GM12878 (cell line): ENCODE measurements around the gene CD83. TPM values are rescaled to one million over a fixed set of nuclear protein-coding genes. Genes with fewer than 3 reads are reported as not detected.

ENCODE experiments used
- ATF2 ChIP-seq: IDR thresholded peaks from 2 replicates; pipeline ENCODE4 v1.6.1; 2012; ENCODE audit warnings: low read length, inconsistent platforms
- BCL3 ChIP-seq: IDR thresholded peaks from 2 replicates; pipeline ENCODE4 v1.6.1; 2011; ENCODE audit warnings: borderline replicate concordance, low read depth, mild to moderate bottlenecking, moderate library complexity, low read length; ENCODE audit not compliant: insufficient read depth, poor library complexity, severe bottlenecking
- CHD4 ChIP-seq: fragments of 200-600 bp; sonication (generic); IDR thresholded peaks from 2 replicates; pipeline ENCODE4 v1.6.1; 2016; ENCODE audit warnings: mild to moderate bottlenecking
- IKZF1 ChIP-seq: fragments of 450-650 bp; conservative IDR thresholded peaks from 2 replicates; pipeline ENCODE4 v1.6.1; 2017; ENCODE audit warnings: antibody characterized with exemption, mild to moderate bottlenecking
- MLLT1 ChIP-seq: fragments of 450-650 bp; IDR thresholded peaks from 2 replicates; pipeline ENCODE4 v1.6.1; 2016; ENCODE audit warnings: mild to moderate bottlenecking
- MYC ChIP-seq: IDR thresholded peaks from 2 replicates; pipeline ENCODE4 v1.6.1; 2011; ENCODE audit warnings: mild to moderate bottlenecking, low read length, moderate library complexity, inconsistent platforms; ENCODE audit not compliant: insufficient read depth, insufficient replicate concordance, insufficient read length, severe bottlenecking
- NR2C2 ChIP-seq: IDR thresholded peaks from 2 replicates; pipeline ENCODE4 v1.6.1; 2011; ENCODE audit warnings: borderline replicate concordance, low read depth; ENCODE audit not compliant: control insufficient read depth, insufficient read length
- POLR2AphosphoS2 ChIP-seq: IDR thresholded peaks from 2 replicates; pipeline ENCODE4 v1.6.1; 2011; ENCODE audit warnings: low read depth, mild to moderate bottlenecking, low read length, improper control_type of control experiment, moderate library complexity
- RAD21 ChIP-seq: IDR thresholded peaks from 2 replicates; pipeline ENCODE4 v1.6.1; 2011; ENCODE audit warnings: mild to moderate bottlenecking, low read depth, low read length, moderate library complexity; ENCODE audit not compliant: insufficient read depth
- RAD51 ChIP-seq: fragments of 450-650 bp; IDR thresholded peaks from 2 replicates; pipeline ENCODE4 v1.6.1; 2016; ENCODE audit warnings: moderate library complexity, mild to moderate bottlenecking, inconsistent platforms
- SMAD5 ChIP-seq: IDR thresholded peaks from 2 replicates; pipeline ENCODE4 v1.6.1; 2016; ENCODE audit warnings: antibody characterized with exemption, low read depth
- TCF3 ChIP-seq: IDR thresholded peaks from 2 replicates; pipeline ENCODE4 v1.6.1; 2012; ENCODE audit warnings: low read depth, mild to moderate bottlenecking, low read length, borderline replicate concordance; ENCODE audit not compliant: insufficient read depth
- ZBTB11 ChIP-seq: fragments of 450-650 bp; formaldehyde crosslinking; IDR thresholded peaks from 2 replicates; pipeline ENCODE4 v1.5.0; 2022; ENCODE audit warnings: mild to moderate bottlenecking, missing genetic modification characterization
- ZNF687 ChIP-seq: fragments of 450-650 bp; IDR thresholded peaks from 2 replicates; pipeline ENCODE4 v1.6.1; 2017; ENCODE audit warnings: mild to moderate bottlenecking, moderate library complexity
- polyA plus RNA-seq, 11 experiments: library from polyadenylated mRNA; depleted of rRNA in 4 of 11; unstranded in 6 of 11; stranded (reverse) in 5 of 11; fragments of >200 nt; fragmentation: Nextera tagmentation in 4 of 11; fragmentation: Illumina TruSeq in 1 of 11; extraction: Ambion mirVana in 4 of 11; extraction: Trizol in 1 of 11; gene quantifications; 1 replicate in 1 of 11; 2 replicates in 10 of 11; pipeline versions ENCODE4 v1.2.1 to v1.2.3, GENCODE V29; 2011 to 2016; ENCODE audit warnings: inconsistent platforms in 2 of 11, missing spikeins in 2 of 11, low read depth in 1 of 11
- total RNA-seq, 4 experiments: library from RNA; depleted of rRNA in 3 of 4; stranded (reverse); fragments of >200 nt in 3 of 4; fragmentation: Illumina TruSeq in 1 of 4; extraction: Trizol in 1 of 4; gene quantifications; 2 replicates each; pipeline versions ENCODE4 v1.2.1 to v1.2.3, GENCODE V29; 2013 to 2021
- TF ChIP-seq, protein P1 (sequence below): fragments of 450-650 bp; IDR thresholded peaks from 2 replicates; pipeline ENCODE4 v1.6.1; 2017; ENCODE audit warnings: mild to moderate bottlenecking, low read depth, inconsistent platforms; ENCODE audit not compliant: poor library complexity, severe bottlenecking

Gene CD83
- total and polyA plus RNA-seq, 10 of the 15 experiments (the other 5 are each of a cell fraction or from before 2014, with no cell fraction given), result 76.1 to 174 (median 129) TPM

- TF ChIP-seq ZNF687, result peak; percentile 75
- TF ChIP-seq, protein P1, sequence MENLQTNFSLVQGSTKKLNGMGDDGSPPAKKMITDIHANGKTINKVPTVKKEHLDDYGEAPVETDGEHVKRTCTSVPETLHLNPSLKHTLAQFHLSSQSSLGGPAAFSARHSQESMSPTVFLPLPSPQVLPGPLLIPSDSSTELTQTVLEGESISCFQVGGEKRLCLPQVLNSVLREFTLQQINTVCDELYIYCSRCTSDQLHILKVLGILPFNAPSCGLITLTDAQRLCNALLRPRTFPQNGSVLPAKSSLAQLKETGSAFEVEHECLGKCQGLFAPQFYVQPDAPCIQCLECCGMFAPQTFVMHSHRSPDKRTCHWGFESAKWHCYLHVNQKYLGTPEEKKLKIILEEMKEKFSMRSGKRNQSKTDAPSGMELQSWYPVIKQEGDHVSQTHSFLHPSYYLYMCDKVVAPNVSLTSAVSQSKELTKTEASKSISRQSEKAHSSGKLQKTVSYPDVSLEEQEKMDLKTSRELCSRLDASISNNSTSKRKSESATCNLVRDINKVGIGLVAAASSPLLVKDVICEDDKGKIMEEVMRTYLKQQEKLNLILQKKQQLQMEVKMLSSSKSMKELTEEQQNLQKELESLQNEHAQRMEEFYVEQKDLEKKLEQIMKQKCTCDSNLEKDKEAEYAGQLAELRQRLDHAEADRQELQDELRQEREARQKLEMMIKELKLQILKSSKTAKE, result peak; percentile 54
- TF ChIP-seq TCF3, result no peak
- no peak for TF ChIP-seq RAD51
- peak; percentile 89 for TF ChIP-seq IKZF1
- no peak for TF ChIP-seq SMAD5
- no peak for TF ChIP-seq ZBTB11 (CRISPR knock-in tag)
- TF ChIP-seq ATF2, result no peak
- peak; percentile 69 for TF ChIP-seq MLLT1
- TF ChIP-seq BCL3, result no peak
- no peak for TF ChIP-seq MYC
- TF ChIP-seq CHD4, result no peak
- TF ChIP-seq RAD21, result no peak
- no peak for TF ChIP-seq NR2C2
- TF ChIP-seq POLR2AphosphoS2, result no peak
Measured at GRCh38 chr6:14075095-14075503, 42.5 kb upstream of the CD83 start (continued).
